Stimulated activated CD4-positive, alpha-beta T cell treated with anti-CD3 and anti-CD28 coated beads, Interleukin-12 subunit alpha, Interleukin-12 subunit beta, amount 100 ng/mL, for 4 hours (primary cell): Measurements from ENCODE around the gene SPATA31A1.
"Not testable (repeated sequence)": the region's sequence is repeated elsewhere in the genome, so short reads cannot be mapped to it uniquely, and the experiment has no call there.

Experiments
- DNase-seq: peaks from one replicate; pipeline ENCODE4 v3.0.0-alpha.2; 2020

Gene SPATA31A1

GRCh38 chr9:39355369-39355768 is at the start of gene SPATA31A1:
Gene SPATA31A1, plus strand, starts transcription at chr9:39355669. Its CDS starts 62 bp downstream, at chr9:39355731.
- DNase-seq = not testable (repeated sequence)

GRCh38 chr9:39407261-39408204 is 52.1 kb downstream of the SPATA31A1 start:
- not testable (repeated sequence) for DNase-seq

- not testable (repeated sequence) for DNase-seq
Observed at GRCh38 chr9:39411254-39411940, 55.9 kb downstream of the SPATA31A1 start.
